K562 (cell line): Measurements from ENCODE around the gene FUT8. TPM values are rescaled to one million over a fixed set of nuclear protein-coding genes. Genes with fewer than 3 reads are reported as not detected.

ENCODE experiments used
- ATAC-seq: fragments of 200-7000 bp; cut with Tn5 transposase; 3 replicates; pipeline ENCODE4 v1.9.1; 2020; ENCODE audit warnings: moderate library complexity
- BruUV-seq: library from RNA; stranded (reverse); fragments of 400-500 nt; replicated peaks from 2 replicates; lab custom pipeline; 2021; lab: Mats Ljungman, UMichigan
- CTCF ChIA-PET: fragments of 300-600 bp; formaldehyde crosslinking; extraction: SDS; loops from one replicate; lab custom pipeline; 2021; ENCODE audit warnings: low intra/inter-chr PET ratio; lab: Yijun Ruan, JAX
- POLR2A ChIA-PET: fragments of 300-600, 350-650 bp; sonication (Branson Sonifier 250); formaldehyde crosslinking; extraction: SDS; loops from one replicate; lab custom pipeline; 2021; ENCODE audit warnings: antibody characterized with exemption, inconsistent platforms; lab: Yijun Ruan, JAX
- DNase-seq, 4 experiments: peaks; one replicate each; pipeline versions ENCODE4 v3.0.0 to v3.0.0-alpha.2; 2011 to 2018; ENCODE audit warnings: low spot score in 3 of 4, mixed read lengths in 3 of 4; ENCODE audit errors: extremely low read depth in 1 of 4
- FAIRE-seq: peaks from 2 replicates; lab custom pipeline; 2011; peaks lifted over from hg19 to GRCh38; lab: Jason Lieb, UNC
- H2AFZ ChIP-seq: 2 replicates; pipeline ENCODE4 v1.6.0; 2011; ENCODE audit warnings: low read depth, low read length, control low read depth, inconsistent platforms
- H3K27ac ChIP-seq: fragments of 200-600 bp; 3 replicates; pipeline ENCODE4 v1.8.0; 2011; ENCODE audit warnings: low read depth, mild to moderate bottlenecking, control low read depth, inconsistent platforms, low read length, moderate library complexity, mixed read lengths; ENCODE audit errors: extremely low read depth
- H3K27me3 ChIP-seq, 2 experiments: fragments of 300-600 bp in 1 of 2; 2 replicates in 1 of 2; 3 replicates in 1 of 2; pipeline versions ENCODE4 v1.6.0 to v1.8.0; 2011; ENCODE audit warnings: inconsistent platforms in 2 of 2, low read length in 2 of 2, mild to moderate bottlenecking in 1 of 2, mixed read lengths in 1 of 2, moderate library complexity in 1 of 2; ENCODE audit not compliant: control insufficient read depth in 2 of 2, insufficient read depth in 2 of 2
- H3K36me3 ChIP-seq: fragments of 300-600 bp; 3 replicates; pipeline ENCODE4 v1.8.0; 2011; ENCODE audit warnings: mild to moderate bottlenecking, low read length, inconsistent platforms; ENCODE audit not compliant: control insufficient read depth, insufficient read depth
- H3K4me1 ChIP-seq, 2 experiments: fragments of 200-600 bp in 1 of 2; replicated peaks in 1 of 2; 2 replicates in 1 of 2; 3 replicates in 1 of 2; pipeline versions ENCODE4 v1.5.1 to v1.8.0; 2011; ENCODE audit warnings: inconsistent platforms in 2 of 2, low read length in 2 of 2, mild to moderate bottlenecking in 1 of 2, mixed read lengths in 1 of 2, moderate library complexity in 1 of 2; ENCODE audit not compliant: control insufficient read depth in 2 of 2, insufficient read depth in 2 of 2
- H3K4me2 ChIP-seq: 2 replicates; pipeline ENCODE4 v1.6.1; 2011; ENCODE audit warnings: low read length, control low read depth, inconsistent platforms, mixed read lengths; ENCODE audit not compliant: insufficient read depth
- H3K4me3 ChIP-seq: fragments of 200-600 bp; sonication (generic), shearing (Covaris generic); 2 replicates; pipeline ENCODE4 v1.5.1; 2016; ENCODE audit warnings: control low read depth, inconsistent platforms
- H3K79me2 ChIP-seq: fragments of 200-600 bp; 3 replicates; pipeline ENCODE4 v1.8.0; 2011; ENCODE audit warnings: low read length, inconsistent platforms; ENCODE audit not compliant: control insufficient read depth, insufficient read depth
- H3K9ac ChIP-seq, 2 experiments: 2 replicates each; pipeline versions ENCODE4 v1.6.0 to v1.6.1; 2011; ENCODE audit warnings: low read depth in 2 of 2, low read length in 2 of 2, control low read depth in 1 of 2, inconsistent platforms in 1 of 2, mild to moderate bottlenecking in 1 of 2, mixed read lengths in 1 of 2; ENCODE audit not compliant: insufficient read depth in 1 of 2
- H3K9me1 ChIP-seq: one replicate; pipeline ENCODE4 v1.6.0; 2011; ENCODE audit warnings: inconsistent platforms, mild to moderate bottlenecking, low read length, moderate library complexity; ENCODE audit not compliant: control insufficient read depth, insufficient read depth
- H3K9me3 ChIP-seq: replicated peaks from 2 replicates; pipeline ENCODE4 v1.5.1; 2011; ENCODE audit warnings: low read depth, low read length, inconsistent platforms; ENCODE audit not compliant: control insufficient read depth, insufficient read depth
- H4K20me1 ChIP-seq: replicated peaks from 2 replicates; pipeline ENCODE4 v1.6.1; 2011; ENCODE audit warnings: low read length, inconsistent platforms, mixed read lengths; ENCODE audit not compliant: control insufficient read depth, insufficient read depth
- CAMTA2 ChIP-seq: fragments of 250-450 bp; sonication (Bioruptor Pico); conservative IDR thresholded peaks from 2 replicates; pipeline ENCODE4 v1.5.1; 2022
- CHD2 ChIP-seq: IDR thresholded peaks from 2 replicates; pipeline ENCODE4 v1.6.1; 2011; ENCODE audit warnings: low read depth, low read length
- ETV1 ChIP-seq: fragments of 450-650 bp; conservative IDR thresholded peaks from 2 replicates; pipeline ENCODE4 v1.6.1; 2016; ENCODE audit warnings: missing genetic modification characterization, control low read depth, low read depth, missing compliant biosample characterization
- HMG20B ChIP-seq: fragments of 250-450 bp; sonication (Bioruptor Pico); IDR thresholded peaks from 2 replicates; pipeline ENCODE4 v1.5.0; 2021; ENCODE audit warnings: mild to moderate bottlenecking
- MCM3 ChIP-seq: fragments of 450-650 bp; IDR thresholded peaks from 2 replicates; pipeline ENCODE4 v1.6.1; 2016
- MTF1 ChIP-seq: fragments of 250-450 bp; sonication (Bioruptor Pico); IDR thresholded peaks from 2 replicates; pipeline ENCODE4 v1.9.0; 2021; ENCODE audit warnings: moderate library complexity, mild to moderate bottlenecking, inconsistent platforms, borderline replicate concordance
- RBM39 ChIP-seq: fragments of 200-400 bp; formaldehyde crosslinking; optimal IDR thresholded peaks from 2 replicates; pipeline ENCODE3; 2018; ENCODE audit warnings: low read depth, low read length
- RHOXF2B ChIP-seq: fragments of 250-450 bp; sonication (Bioruptor Pico); conservative IDR thresholded peaks from 2 replicates; pipeline ENCODE4 v1.5.1; 2021
- SLC30A9 ChIP-seq: fragments of 250-450 bp; sonication (Bioruptor Pico); IDR thresholded peaks from 2 replicates; pipeline ENCODE4 v1.8.0; 2022; ENCODE audit warnings: mild to moderate bottlenecking, moderate library complexity
- UBTF ChIP-seq, 2 experiments: IDR thresholded peaks; 2 replicates each; pipeline ENCODE4 v1.6.1; 2012; ENCODE audit warnings: improper control_type of control experiment in 2 of 2, low read depth in 2 of 2, low read length in 2 of 2, borderline replicate concordance in 1 of 2
- ZC3H4 ChIP-seq: sonication (generic); formaldehyde crosslinking; IDR thresholded peaks from 2 replicates; pipeline ENCODE4 v1.9.0; 2021; ENCODE audit warnings: missing genetic modification reagents, borderline replicate concordance
- ZNF253 ChIP-seq: fragments of 250-450 bp; sonication (Bioruptor Pico); conservative IDR thresholded peaks from 2 replicates; pipeline ENCODE4 v1.6.1; 2021; ENCODE audit warnings: mild to moderate bottlenecking
- ZNF282 ChIP-seq: sonication (generic); formaldehyde crosslinking; IDR thresholded peaks from 2 replicates; pipeline ENCODE4 v1.8.1; 2023; ENCODE audit warnings: missing genetic modification reagents
- ZNF79 ChIP-seq: fragments of 250-450 bp; sonication (Bioruptor Pico); IDR thresholded peaks from 2 replicates; pipeline ENCODE4 v1.4.0; 2020; ENCODE audit warnings: low read depth, mild to moderate bottlenecking, moderate library complexity
- in situ Hi-C: fragments of 300-500 bp; cut with MboI; formaldehyde crosslinking; loops from 4 replicates; pipeline ENCODE4 v1.15.0; 2018; ENCODE audit warnings: inconsistent platforms, mixed read lengths
- intact Hi-C: fragments of 100-400 bp; cut with micrococcal nuclease; formaldehyde crosslinking; loops from 2 replicates; pipeline ENCODE4 v1.14.2; 2022
- polyA plus RNA-seq, 8 experiments: library from polyadenylated mRNA; depleted of rRNA in 4 of 8; stranded (reverse) in 5 of 8; unstranded in 3 of 8; fragments of >200 nt; fragmentation: Nextera tagmentation in 2 of 8; fragmentation: Illumina TruSeq in 1 of 8; extraction: Ambion mirVana in 2 of 8; extraction: Trizol in 1 of 8; gene quantifications; 2 replicates each; pipeline versions ENCODE4 v1.2.1 to v1.2.3, GENCODE V29; 2011 to 2014; ENCODE audit warnings: inconsistent platforms in 1 of 8, missing spikeins in 1 of 8
- total RNA-seq, 7 experiments: library from RNA; depleted of rRNA in 6 of 7; stranded (reverse); fragments of >200 nt in 6 of 7; fragmentation: Illumina TruSeq in 2 of 7; extraction: Trizol in 2 of 7; gene quantifications; 2 replicates each; pipeline versions ENCODE4 v1.2.1 to v1.2.3, GENCODE V29; 2011 to 2021; ENCODE audit warnings: low replicate concordance in 1 of 7
- TF ChIP-seq, protein P1 (sequence below): fragments of 250-450 bp; sonication (Bioruptor Pico); IDR thresholded peaks from 2 replicates; pipeline ENCODE4 v1.4.0; 2020; ENCODE audit warnings: mild to moderate bottlenecking, moderate library complexity
- TF ChIP-seq, protein P2 (sequence below): fragments of 450-650 bp; formaldehyde crosslinking; IDR thresholded peaks from 2 replicates; pipeline ENCODE4 v1.4.0; 2020; ENCODE audit warnings: mild to moderate bottlenecking, moderate library complexity
- TF ChIP-seq, protein P3 (sequence below): sonication (generic); formaldehyde crosslinking; IDR thresholded peaks from 2 replicates; pipeline ENCODE4 v1.8.1; 2023; ENCODE audit warnings: mild to moderate bottlenecking, missing genetic modification reagents, moderate library complexity

Gene FUT8
- total and polyA plus RNA-seq, 9 of the 15 experiments (the other 6 are each of a cell fraction or from before 2014, with no cell fraction given): 4.1 to 15.2 (median 7.8) TPM

GRCh38 chr14:65620195-65620594 is 207.7 kb downstream of the FUT8 start:
- ChIA-PET CTCF (no interaction called here), POLR2A (no interaction called here)
- Histone ChIP-seq H3K4me1 (no peaks in the 10 kb centered on the region), H3K27me3 (no peaks in the 10 kb centered on the region), H3K9me1 (no peaks in the 10 kb centered on the region), H3K4me3 (no peak overlapping the region), H3K36me3 (no peaks in the 10 kb centered on the region), H3K4me2 (no peak overlapping the region), H4K20me1 (no peaks in the 10 kb centered on the region), H3K79me2 (no peaks in the 10 kb centered on the region), H3K9me3 (no peaks in the 10 kb centered on the region), H2AFZ (no peak overlapping the region), H3K27ac (no peak overlapping the region), H3K9ac (no peak overlapping the region)
- ATAC-seq: no peak
- in situ Hi-C loops: no loop called here
- BruUV-seq: no TSS peak
- FAIRE-seq: no peak
- no peak for DNase-seq
- intact Hi-C loops: no loop called here
- TF ChIP-seq RHOXF2B (CRISPR knock-in tag): no peak
- no peak for TF ChIP-seq HMG20B (CRISPR knock-in tag)
- TF ChIP-seq UBTF (IDR thresholded peaks at IDR 0.05; ENCODE audit: borderline replicate concordance in 1 of 2, low read depth in 2 of 2, low read length in 2 of 2): no peak
- TF ChIP-seq ETV1: no peak
- TF ChIP-seq ZNF79 (CRISPR knock-in tag): no peak
- TF ChIP-seq, protein P1, sequence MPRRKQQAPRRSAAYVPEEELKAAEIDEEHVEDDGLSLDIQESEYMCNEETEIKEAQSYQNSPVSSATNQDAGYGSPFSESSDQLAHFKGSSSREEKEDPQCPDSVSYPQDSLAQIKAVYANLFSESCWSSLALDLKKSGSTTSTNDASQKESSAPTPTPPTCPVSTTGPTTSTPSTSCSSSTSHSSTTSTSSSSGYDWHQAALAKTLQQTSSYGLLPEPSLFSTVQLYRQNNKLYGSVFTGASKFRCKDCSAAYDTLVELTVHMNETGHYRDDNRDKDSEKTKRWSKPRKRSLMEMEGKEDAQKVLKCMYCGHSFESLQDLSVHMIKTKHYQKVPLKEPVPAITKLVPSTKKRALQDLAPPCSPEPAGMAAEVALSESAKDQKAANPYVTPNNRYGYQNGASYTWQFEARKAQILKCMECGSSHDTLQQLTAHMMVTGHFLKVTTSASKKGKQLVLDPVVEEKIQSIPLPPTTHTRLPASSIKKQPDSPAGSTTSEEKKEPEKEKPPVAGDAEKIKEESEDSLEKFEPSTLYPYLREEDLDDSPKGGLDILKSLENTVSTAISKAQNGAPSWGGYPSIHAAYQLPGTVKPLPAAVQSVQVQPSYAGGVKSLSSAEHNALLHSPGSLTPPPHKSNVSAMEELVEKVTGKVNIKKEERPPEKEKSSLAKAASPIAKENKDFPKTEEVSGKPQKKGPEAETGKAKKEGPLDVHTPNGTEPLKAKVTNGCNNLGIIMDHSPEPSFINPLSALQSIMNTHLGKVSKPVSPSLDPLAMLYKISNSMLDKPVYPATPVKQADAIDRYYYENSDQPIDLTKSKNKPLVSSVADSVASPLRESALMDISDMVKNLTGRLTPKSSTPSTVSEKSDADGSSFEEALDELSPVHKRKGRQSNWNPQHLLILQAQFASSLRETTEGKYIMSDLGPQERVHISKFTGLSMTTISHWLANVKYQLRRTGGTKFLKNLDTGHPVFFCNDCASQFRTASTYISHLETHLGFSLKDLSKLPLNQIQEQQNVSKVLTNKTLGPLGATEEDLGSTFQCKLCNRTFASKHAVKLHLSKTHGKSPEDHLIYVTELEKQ: no peak
- TF ChIP-seq ZNF253 (CRISPR knock-in tag): no peak
- no peak for TF ChIP-seq CHD2
- no peak for TF ChIP-seq ZC3H4 (CRISPR knock-in tag)
- no peak for TF ChIP-seq MCM3
- TF ChIP-seq, protein P2, sequence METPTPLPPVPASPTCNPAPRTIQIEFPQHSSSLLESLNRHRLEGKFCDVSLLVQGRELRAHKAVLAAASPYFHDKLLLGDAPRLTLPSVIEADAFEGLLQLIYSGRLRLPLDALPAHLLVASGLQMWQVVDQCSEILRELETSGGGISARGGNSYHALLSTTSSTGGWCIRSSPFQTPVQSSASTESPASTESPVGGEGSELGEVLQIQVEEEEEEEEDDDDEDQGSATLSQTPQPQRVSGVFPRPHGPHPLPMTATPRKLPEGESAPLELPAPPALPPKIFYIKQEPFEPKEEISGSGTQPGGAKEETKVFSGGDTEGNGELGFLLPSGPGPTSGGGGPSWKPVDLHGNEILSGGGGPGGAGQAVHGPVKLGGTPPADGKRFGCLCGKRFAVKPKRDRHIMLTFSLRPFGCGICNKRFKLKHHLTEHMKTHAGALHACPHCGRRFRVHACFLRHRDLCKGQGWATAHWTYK (CRISPR knock-in tag): no peak
- TF ChIP-seq CAMTA2 (CRISPR knock-in tag): no peak
- no peak for TF ChIP-seq RBM39
- TF ChIP-seq, protein P3, sequence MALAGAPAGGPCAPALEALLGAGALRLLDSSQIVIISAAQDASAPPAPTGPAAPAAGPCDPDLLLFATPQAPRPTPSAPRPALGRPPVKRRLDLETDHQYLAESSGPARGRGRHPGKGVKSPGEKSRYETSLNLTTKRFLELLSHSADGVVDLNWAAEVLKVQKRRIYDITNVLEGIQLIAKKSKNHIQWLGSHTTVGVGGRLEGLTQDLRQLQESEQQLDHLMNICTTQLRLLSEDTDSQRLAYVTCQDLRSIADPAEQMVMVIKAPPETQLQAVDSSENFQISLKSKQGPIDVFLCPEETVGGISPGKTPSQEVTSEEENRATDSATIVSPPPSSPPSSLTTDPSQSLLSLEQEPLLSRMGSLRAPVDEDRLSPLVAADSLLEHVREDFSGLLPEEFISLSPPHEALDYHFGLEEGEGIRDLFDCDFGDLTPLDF (CRISPR knock-in tag): no peak
- TF ChIP-seq SLC30A9 (CRISPR knock-in tag): no peak
- TF ChIP-seq MTF1: no peak
- TF ChIP-seq ZNF282 (CRISPR knock-in tag): no peak
